Spleen (tissue), 13 donors: ENCODE measurements around the gene FUT6. TPM values are rescaled to one million over a fixed set of nuclear protein-coding genes. Genes with fewer than 3 reads are reported as not detected.
"Not testable (repeated sequence)": the region's sequence is repeated elsewhere in the genome, so short reads cannot be mapped to it uniquely, and the experiment has no call there.

Source experiments
- DNase-seq: peaks from one replicate; pipeline ENCODE4 v3.0.0-alpha.2; 2020
- H3K27ac ChIP-seq, 8 donors: fragments of 200-600 bp; sonication (generic) in 7 of 8; 1 replicate in 4 of 8; 2 replicates in 4 of 8; pipeline versions ENCODE4 v1.5.0 to v1.8.0; 2016 to 2021; ENCODE audit warnings: inconsistent platforms in 4 of 8, mild to moderate bottlenecking in 4 of 8, moderate library complexity in 1 of 8
- H3K27me3 ChIP-seq, 7 donors: fragments of 200-600 bp; sonication (generic) in 6 of 7; replicated peaks in 1 of 7; 1 replicate in 4 of 7; 2 replicates in 3 of 7; pipeline versions ENCODE4 v1.5.0 to v1.8.0; 2016 to 2021; ENCODE audit warnings: inconsistent platforms in 3 of 7, mild to moderate bottlenecking in 1 of 7
- H3K36me3 ChIP-seq, 6 donors: fragments of 200-600 bp; sonication (generic) in 5 of 6; 1 replicate in 4 of 6; 2 replicates in 2 of 6; pipeline versions ENCODE4 v1.5.0 to v1.8.0; 2016 to 2021; ENCODE audit warnings: inconsistent platforms in 2 of 6
- H3K4me1 ChIP-seq, 6 donors: fragments of 200-600 bp; sonication (generic) in 5 of 6; 1 replicate in 3 of 6; 2 replicates in 3 of 6; pipeline versions ENCODE4 v1.5.0 to v1.8.0; 2016 to 2021; ENCODE audit warnings: inconsistent platforms in 3 of 6
- H3K4me3 ChIP-seq, 8 donors: fragments of 200-600 bp; sonication (generic) in 7 of 8; 1 replicate in 4 of 8; 2 replicates in 4 of 8; pipeline versions ENCODE4 v1.5.0 to v1.8.0; 2016 to 2021; ENCODE audit warnings: inconsistent platforms in 4 of 8, mild to moderate bottlenecking in 4 of 8, moderate library complexity in 2 of 8
- H3K9me3 ChIP-seq, 8 donors: fragments of 200-600 bp; sonication (generic) in 7 of 8; 1 replicate in 4 of 8; 2 replicates in 4 of 8; pipeline versions ENCODE4 v1.5.0 to v1.8.0; 2016 to 2021; ENCODE audit warnings: inconsistent platforms in 4 of 8
- POLR2A ChIP-seq, 3 donors: fragments of 450-650 bp; IDR thresholded peaks; one replicate each; pipeline ENCODE4 v1.5.1; 2017; ENCODE audit warnings: antibody characterized with exemption in 3 of 3, mild to moderate bottlenecking in 1 of 3
- POLR2AphosphoS5 ChIP-seq, 3 donors: sonication (generic); formaldehyde crosslinking; IDR thresholded peaks; one replicate each; pipeline ENCODE4 v1.5.1; 2017; ENCODE audit warnings: antibody characterized with exemption in 3 of 3
- WGBS, 5 donors: extraction: QIAGEN DNeasy Blood & Tissue Kit in 3 of 5; methylation state at CpG; one replicate each; pipeline versions ENCODE4 v1.1.5 to v1.1.7; 2013 to 2018; 5-methylcytosine and 5-hydroxymethylcytosine counted together
- intact Hi-C: fragments of 100-400 bp; cut with DNase I; formaldehyde crosslinking; loops from one replicate; pipeline ENCODE4 v1.15.0; 2023; ENCODE audit warnings: low total_unique reads
- long read RNA-seq, 2 donors: transcript quantifications; one replicate each; lab custom pipeline, GENCODE V29; 2026
- polyA plus RNA-seq, 3 donors: library from polyadenylated mRNA; stranded (reverse); fragments of 200-250 nt; gene quantifications; one replicate each; pipeline ENCODE4 v1.2.1, GENCODE V29; 2013
- total RNA-seq, 7 donors: library from RNA; depleted of rRNA in 3 of 7; stranded (reverse); fragments of >200 nt in 3 of 7; fragmentation: NEBNext Ultra II Directional in 4 of 7; extraction: Animal tissue kit (Norgen Biotek cat#: 25700) in 4 of 7; gene quantifications; one replicate each; pipeline versions ENCODE4 v1.1.0 to v1.2.1, GENCODE V29; 2016 to 2021
- TF ChIP-seq, protein P1 (sequence below), 11 experiments: fragments of 200-600 bp in 7 of 11; fragments of 450-650 bp in 4 of 11; sonication (generic) in 4 of 11; IDR thresholded peaks in 8 of 11; conservative IDR thresholded peaks in 3 of 11; 1 replicate in 7 of 11; 2 replicates in 4 of 11; pipeline versions ENCODE4 v1.4.0 to v1.8.0; 2016 to 2021; ENCODE audit warnings: antibody characterized with exemption in 11 of 11, inconsistent platforms in 4 of 11, mild to moderate bottlenecking in 1 of 11
- donor health status: healthy with polysubstance abuse.
- donor health status: DM: no; HTN: no; CAD: no; lungs with moderate emphysema.
- donor health status: DM: no; HTN: no; CAD: no.
- donor health status: Bipolar disorder and iron deficiency.
- donor health status: healthy.
- donor health status: DM: no; HTN: no; CAD: no.
- donor health status: DM: yes; HTN: yes; CAD: no.

FUT6 gene, protein sequence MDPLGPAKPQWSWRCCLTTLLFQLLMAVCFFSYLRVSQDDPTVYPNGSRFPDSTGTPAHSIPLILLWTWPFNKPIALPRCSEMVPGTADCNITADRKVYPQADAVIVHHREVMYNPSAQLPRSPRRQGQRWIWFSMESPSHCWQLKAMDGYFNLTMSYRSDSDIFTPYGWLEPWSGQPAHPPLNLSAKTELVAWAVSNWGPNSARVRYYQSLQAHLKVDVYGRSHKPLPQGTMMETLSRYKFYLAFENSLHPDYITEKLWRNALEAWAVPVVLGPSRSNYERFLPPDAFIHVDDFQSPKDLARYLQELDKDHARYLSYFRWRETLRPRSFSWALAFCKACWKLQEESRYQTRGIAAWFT
- total RNA-seq (under 1 TPM in 2 of 7 donors, not detected in 5; 0.20 to 0.44 TPM), polyA plus RNA-seq (under 1 TPM; 0.06 to 0.13 (median 0.07) TPM)
- long read RNA-seq, donor 1: 0 reads
- long read RNA-seq, donor 2: 0 reads

DNA sequence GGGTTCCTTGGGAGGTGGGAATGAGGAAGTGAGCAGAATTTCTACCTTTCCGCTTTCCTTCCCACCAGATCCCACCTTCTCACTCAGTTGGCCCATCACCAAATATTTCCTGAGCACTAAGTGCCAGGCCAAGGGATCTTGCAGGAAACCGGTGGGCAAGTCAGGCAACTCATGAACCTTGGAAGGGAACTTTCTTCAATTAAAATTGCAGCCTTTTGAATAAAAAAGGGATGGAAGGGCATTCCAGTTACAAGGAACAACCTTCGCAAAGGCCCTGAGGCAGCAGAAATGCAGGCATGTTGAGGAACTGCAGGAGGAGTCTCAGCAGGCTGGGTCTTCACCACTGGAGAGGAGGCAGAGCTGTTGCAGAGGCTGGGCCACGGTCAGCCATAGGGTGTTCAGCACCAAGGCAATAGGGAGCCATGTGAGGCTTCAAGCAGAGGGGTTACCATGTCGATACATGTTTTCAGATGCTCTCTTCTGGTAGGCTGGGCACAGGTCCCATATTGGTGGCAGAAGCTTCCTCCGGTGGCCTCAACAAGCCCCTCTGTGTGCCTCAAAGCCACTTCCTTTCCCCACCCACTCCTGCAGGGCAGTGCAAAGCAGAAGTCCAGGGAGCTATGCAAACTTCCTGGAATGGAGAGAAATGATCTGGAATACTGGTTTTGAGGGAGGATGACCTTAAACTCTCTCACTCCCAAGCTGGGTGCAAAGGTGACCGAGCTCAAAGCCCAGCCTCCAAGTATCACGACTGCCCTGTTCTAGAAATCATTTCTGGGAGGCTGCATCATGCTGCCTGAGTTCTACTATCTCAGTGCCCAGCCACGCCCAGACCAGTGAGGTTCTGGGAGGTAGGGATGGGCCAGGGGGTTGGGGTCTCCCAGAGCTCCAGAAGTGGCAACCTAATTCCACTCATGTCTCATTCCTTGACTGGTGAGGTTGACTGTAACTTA lies at the start of gene FUT6:
Gene FUT6, minus strand, starts transcription at position 638 of the 953 bp plus-strand sequence. CDS start 7,135 bp downstream, outside the sequence.
- Histone ChIP-seq H3K27ac (no peak within 1 kb of the TSS), H3K9me3 (no peaks in the 10 kb centered on the region), H3K4me3 (no peak within 1 kb of the TSS), H3K4me1 (peaks cover 0 to 11% (median 0%) of the 10 kb centered on the region in 6 donors), H3K27me3 (peaks cover 0 to 41% (median 0%) of the 10 kb centered on the region in 7 donors), H3K36me3 (no peaks in the 10 kb centered on the region)
- intact Hi-C loops: no loop called here
- TF ChIP-seq, protein P1, sequence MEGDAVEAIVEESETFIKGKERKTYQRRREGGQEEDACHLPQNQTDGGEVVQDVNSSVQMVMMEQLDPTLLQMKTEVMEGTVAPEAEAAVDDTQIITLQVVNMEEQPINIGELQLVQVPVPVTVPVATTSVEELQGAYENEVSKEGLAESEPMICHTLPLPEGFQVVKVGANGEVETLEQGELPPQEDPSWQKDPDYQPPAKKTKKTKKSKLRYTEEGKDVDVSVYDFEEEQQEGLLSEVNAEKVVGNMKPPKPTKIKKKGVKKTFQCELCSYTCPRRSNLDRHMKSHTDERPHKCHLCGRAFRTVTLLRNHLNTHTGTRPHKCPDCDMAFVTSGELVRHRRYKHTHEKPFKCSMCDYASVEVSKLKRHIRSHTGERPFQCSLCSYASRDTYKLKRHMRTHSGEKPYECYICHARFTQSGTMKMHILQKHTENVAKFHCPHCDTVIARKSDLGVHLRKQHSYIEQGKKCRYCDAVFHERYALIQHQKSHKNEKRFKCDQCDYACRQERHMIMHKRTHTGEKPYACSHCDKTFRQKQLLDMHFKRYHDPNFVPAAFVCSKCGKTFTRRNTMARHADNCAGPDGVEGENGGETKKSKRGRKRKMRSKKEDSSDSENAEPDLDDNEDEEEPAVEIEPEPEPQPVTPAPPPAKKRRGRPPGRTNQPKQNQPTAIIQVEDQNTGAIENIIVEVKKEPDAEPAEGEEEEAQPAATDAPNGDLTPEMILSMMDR (IDR thresholded peaks at IDR 0.05 in 8 of 11, conservative IDR thresholded peaks at IDR 0.05 in 3 of 11): no peak
- TF ChIP-seq POLR2AphosphoS5 (IDR thresholded peaks at IDR 0.05) (no peak), POLR2A (IDR thresholded peaks at IDR 0.05) (no peak)
- WGBS, 5 donors: 55 to 61% (median 57%) methylated on average over 9 of the region's 9 CpGs
- DNase-seq: no peak

GRCh38 chr19:5884065-5884811 lies 44.7 kb upstream of the FUT6 start:
- 75 to 84% (median 79%) methylated on average over 11 of the region's 11 CpGs for WGBS, 5 donors
- intact Hi-C loops, H3K4me1 ChIP-seq, H3K27ac ChIP-seq, DNase-seq, H3K9me3 ChIP-seq, H3K36me3 ChIP-seq, H3K4me3 ChIP-seq: not testable (repeated sequence)
- H3K27me3 ChIP-seq: peaks cover 0 to 52% (median 14%) of the 10 kb centered on the region in 7 donors

- H3K9me3 ChIP-seq, intact Hi-C loops, H3K27ac ChIP-seq, H3K4me3 ChIP-seq, H3K4me1 ChIP-seq, DNase-seq, H3K36me3 ChIP-seq: not testable (repeated sequence)
- peaks cover 0 to 54% (median 13%) of the 10 kb centered on the region in 7 donors for H3K27me3 ChIP-seq
- WGBS, 5 donors: 77 to 87% (median 85%) methylated on average over 10 to 13 of the region's 13 CpGs
These were observed 43.8 kb upstream of the FUT6 start for GRCh38 chr19:5883157-5883873.

- Histone ChIP-seq H3K4me1 (peaks cover 0 to 4% (median 0%) of the 10 kb centered on the region in 6 donors), H3K9me3 (no peaks in the 10 kb centered on the region), H3K27ac (no peak overlapping the region), H3K4me3 (no peak overlapping the region), H3K36me3 (no peaks in the 10 kb centered on the region), H3K27me3 (peaks cover 0 to 62% (median 13%) of the 10 kb centered on the region in 7 donors)
- intact Hi-C loops: no loop called here
- TF ChIP-seq POLR2AphosphoS5 (IDR thresholded peaks at IDR 0.05): no peak
- TF ChIP-seq POLR2A (IDR thresholded peaks at IDR 0.05): no peak
- TF ChIP-seq, protein P1 (IDR thresholded peaks at IDR 0.05 in 8 of 11, conservative IDR thresholded peaks at IDR 0.05 in 3 of 11): no peak
- WGBS, 5 donors: 64 to 75% (median 67%) methylated on average over 7 to 9 of the region's 9 CpGs
- no peak for DNase-seq
These were observed 43.0 kb upstream of the FUT6 start for GRCh38 chr19:5882421-5882968.
